ENCODE data around the gene CCDC136.

- TF ChIP-seq CTCF (IDR thresholded peaks at IDR 0.05 in 8 of 11, conservative IDR thresholded peaks at IDR 0.05 in 3 of 11) (no peak), POLR2AphosphoS5 (IDR thresholded peaks at IDR 0.05) (no peak)
Measured at GRCh38 chr7:128871050-128871449, 79.3 kb downstream of the CCDC136 start.
